Endodermal cell (in vitro differentiated cells): Measurements from ENCODE around the gene OR9Q1. TPM values are rescaled to one million over a fixed set of nuclear protein-coding genes. Genes with fewer than 3 reads are reported as not detected.

Source experiments
- DNase-seq: peaks from one replicate; pipeline ENCODE4 v3.0.0-alpha.2; 2017
- H3K27ac ChIP-seq: 2 replicates; pipeline ENCODE4 v1.5.1; 2013; ENCODE audit warnings: mild to moderate bottlenecking, low read depth, low read length, moderate library complexity
- H3K27me3 ChIP-seq: 2 replicates; pipeline ENCODE4 v1.6.1; 2013; ENCODE audit warnings: mild to moderate bottlenecking, low read length, moderate library complexity; ENCODE audit not compliant: insufficient read depth, control insufficient read depth, poor library complexity, severe bottlenecking
- H3K36me3 ChIP-seq: 2 replicates; pipeline ENCODE4 v1.7.0; 2013; ENCODE audit warnings: mild to moderate bottlenecking, low read length, moderate library complexity; ENCODE audit not compliant: control insufficient read depth, insufficient read depth
- H3K4me1 ChIP-seq: one replicate; pipeline ENCODE4 v1.7.0; 2013; ENCODE audit warnings: low read length; ENCODE audit not compliant: control insufficient read depth, insufficient read depth
- H3K4me3 ChIP-seq: 2 replicates; pipeline ENCODE4 v1.5.1; 2013; ENCODE audit warnings: mild to moderate bottlenecking, low read length, moderate library complexity
- H3K9ac ChIP-seq: 2 replicates; pipeline ENCODE4 v1.6.1; 2013; ENCODE audit warnings: mild to moderate bottlenecking, low read length, moderate library complexity; ENCODE audit not compliant: poor library complexity, severe bottlenecking; ENCODE audit errors: extremely low read depth
- H3K9me3 ChIP-seq: 2 replicates; pipeline ENCODE4 v1.6.1; 2013; ENCODE audit warnings: mild to moderate bottlenecking, low read length, moderate library complexity; ENCODE audit not compliant: control insufficient read depth
- H3K27ac Mint-ChIP-seq: 2 replicates; pipeline ENCODE4 v1.8.0; 2020; ENCODE audit warnings: mixed read lengths
- H3K27me3 Mint-ChIP-seq: 2 replicates; pipeline ENCODE4 v1.8.0; 2021; ENCODE audit warnings: mild to moderate bottlenecking, mixed read lengths; ENCODE audit not compliant: insufficient read depth
- H3K36me3 Mint-ChIP-seq: 2 replicates; pipeline ENCODE4 v1.8.0; 2020; ENCODE audit warnings: low read depth, mixed read lengths
- H3K4me1 Mint-ChIP-seq: 2 replicates; pipeline ENCODE4 v1.8.0; 2020; ENCODE audit warnings: mixed read lengths
- H3K4me3 Mint-ChIP-seq: 2 replicates; pipeline ENCODE4 v1.8.0; 2020; ENCODE audit warnings: mild to moderate bottlenecking, moderate library complexity, mixed read lengths
- H3K9me3 Mint-ChIP-seq: 2 replicates; pipeline ENCODE4 v1.8.0; 2020; ENCODE audit warnings: mild to moderate bottlenecking, mixed read lengths
- WGBS, 2 experiments: methylation state at CpG; one replicate each; pipeline versions ENCODE4 v1.1.5 to v1.1.7; 2013; ENCODE audit warnings: missing lambda C conversion rate in 2 of 2, mixed read lengths in 1 of 2; ENCODE audit not compliant: insufficient coverage in 1 of 2, insufficient read length in 1 of 2; 5-methylcytosine and 5-hydroxymethylcytosine counted together
- long read RNA-seq, 4 experiments: library from polyadenylated mRNA in 2 of 4; library from RNA in 1 of 4; library from capped mRNA in 1 of 4; stranded (forward) in 3 of 4; unstranded in 1 of 4; transcript quantifications; one replicate each; pipeline ENCODE4 v2.0.0, GENCODE V29; 2020 to 2021; ENCODE audit warnings: inconsistent platforms in 1 of 4
- polyA plus RNA-seq, 2 experiments: library from polyadenylated mRNA; stranded (reverse); fragments of 50-300 nt; gene quantifications; one replicate each; pipeline ENCODE4 v1.2.3, GENCODE V29; 2013
- total RNA-seq, 2 donors: library from RNA; stranded (reverse); fragmentation: NEBNext Ultra II Directional in 1 of 2; extraction: Animal tissue kit (Norgen Biotek cat#: 25700) in 1 of 2; gene quantifications; 2 replicates in 1 of 2; 3 replicates in 1 of 2; pipeline ENCODE4 v1.2.1, GENCODE V29; 2021
- TF ChIP-seq, protein P1 (sequence below): fragments of 200-600 bp; sonication (generic); conservative IDR thresholded peaks from 2 replicates; pipeline ENCODE4 v1.5.0; 2021; ENCODE audit warnings: antibody characterized with exemption, mild to moderate bottlenecking

OR9Q1 gene, protein sequence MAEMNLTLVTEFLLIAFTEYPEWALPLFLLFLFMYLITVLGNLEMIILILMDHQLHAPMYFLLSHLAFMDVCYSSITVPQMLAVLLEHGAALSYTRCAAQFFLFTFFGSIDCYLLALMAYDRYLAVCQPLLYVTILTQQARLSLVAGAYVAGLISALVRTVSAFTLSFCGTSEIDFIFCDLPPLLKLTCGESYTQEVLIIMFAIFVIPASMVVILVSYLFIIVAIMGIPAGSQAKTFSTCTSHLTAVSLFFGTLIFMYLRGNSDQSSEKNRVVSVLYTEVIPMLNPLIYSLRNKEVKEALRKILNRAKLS
- total RNA-seq, result not detected
- not detected for polyA plus RNA-seq (2013, experiment 1 of 2)
- not detected for polyA plus RNA-seq (2013, experiment 2 of 2)
- long read RNA-seq, experiment 1, result 0 reads
- long read RNA-seq, experiment 2, result 0 reads
- long read RNA-seq, experiment 3, result 0 reads
- long read RNA-seq, experiment 4, result 0 reads

DNA sequence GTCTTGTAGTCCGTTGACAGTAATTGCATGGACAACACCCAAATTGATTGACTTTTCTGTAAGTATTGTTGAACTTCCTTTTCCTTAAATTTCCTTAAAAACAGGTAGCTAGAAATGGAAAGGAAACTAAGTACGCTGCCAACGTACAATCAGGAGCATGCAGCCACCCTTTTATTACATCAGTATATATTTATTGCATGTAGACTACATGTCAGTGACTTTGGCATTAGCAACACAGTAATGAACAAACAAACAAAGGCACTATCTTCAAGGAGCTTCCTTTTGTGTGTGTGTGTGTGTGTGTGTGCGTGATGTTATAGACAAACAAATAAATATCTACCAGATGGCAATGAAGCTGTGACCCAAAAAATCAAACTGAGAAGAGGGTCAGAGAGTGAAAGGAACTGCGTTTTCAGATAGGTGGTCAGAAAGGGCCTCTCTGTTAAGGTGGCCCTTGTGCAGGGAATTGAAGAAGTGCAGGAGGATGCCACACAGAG lies at the start of gene OR9Q1:
Gene OR9Q1, plus strand, starts transcription at position 447 of the 497 bp plus-strand sequence. CDS start 155,564 bp downstream, outside the sequence.
- no peaks in the 10 kb centered on the region for H3K27me3 Mint-ChIP-seq
- Histone ChIP-seq H3K27me3 (no peaks in the 10 kb centered on the region), H3K9ac (no peak within 1 kb of the TSS), H3K9me3 (no peaks in the 10 kb centered on the region), H3K36me3 (no peaks in the 10 kb centered on the region), H3K4me3 (no peak within 1 kb of the TSS), H3K4me1 (no peaks in the 10 kb centered on the region), H3K27ac (no peak within 1 kb of the TSS)
- no peaks in the 10 kb centered on the region for H3K36me3 Mint-ChIP-seq
- TF ChIP-seq, protein P1, sequence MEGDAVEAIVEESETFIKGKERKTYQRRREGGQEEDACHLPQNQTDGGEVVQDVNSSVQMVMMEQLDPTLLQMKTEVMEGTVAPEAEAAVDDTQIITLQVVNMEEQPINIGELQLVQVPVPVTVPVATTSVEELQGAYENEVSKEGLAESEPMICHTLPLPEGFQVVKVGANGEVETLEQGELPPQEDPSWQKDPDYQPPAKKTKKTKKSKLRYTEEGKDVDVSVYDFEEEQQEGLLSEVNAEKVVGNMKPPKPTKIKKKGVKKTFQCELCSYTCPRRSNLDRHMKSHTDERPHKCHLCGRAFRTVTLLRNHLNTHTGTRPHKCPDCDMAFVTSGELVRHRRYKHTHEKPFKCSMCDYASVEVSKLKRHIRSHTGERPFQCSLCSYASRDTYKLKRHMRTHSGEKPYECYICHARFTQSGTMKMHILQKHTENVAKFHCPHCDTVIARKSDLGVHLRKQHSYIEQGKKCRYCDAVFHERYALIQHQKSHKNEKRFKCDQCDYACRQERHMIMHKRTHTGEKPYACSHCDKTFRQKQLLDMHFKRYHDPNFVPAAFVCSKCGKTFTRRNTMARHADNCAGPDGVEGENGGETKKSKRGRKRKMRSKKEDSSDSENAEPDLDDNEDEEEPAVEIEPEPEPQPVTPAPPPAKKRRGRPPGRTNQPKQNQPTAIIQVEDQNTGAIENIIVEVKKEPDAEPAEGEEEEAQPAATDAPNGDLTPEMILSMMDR, result no peak
- WGBS, 2 experiments, result 90 to 95% methylated on average over 2 to 3 of the region's 5 CpGs
- H3K4me3 Mint-ChIP-seq, result no peak within 1 kb of the TSS
- H3K9me3 Mint-ChIP-seq, result no peaks in the 10 kb centered on the region
- no peak within 1 kb of the TSS for H3K27ac Mint-ChIP-seq
- no peaks in the 10 kb centered on the region for H3K4me1 Mint-ChIP-seq
- no peak for DNase-seq

DNA sequence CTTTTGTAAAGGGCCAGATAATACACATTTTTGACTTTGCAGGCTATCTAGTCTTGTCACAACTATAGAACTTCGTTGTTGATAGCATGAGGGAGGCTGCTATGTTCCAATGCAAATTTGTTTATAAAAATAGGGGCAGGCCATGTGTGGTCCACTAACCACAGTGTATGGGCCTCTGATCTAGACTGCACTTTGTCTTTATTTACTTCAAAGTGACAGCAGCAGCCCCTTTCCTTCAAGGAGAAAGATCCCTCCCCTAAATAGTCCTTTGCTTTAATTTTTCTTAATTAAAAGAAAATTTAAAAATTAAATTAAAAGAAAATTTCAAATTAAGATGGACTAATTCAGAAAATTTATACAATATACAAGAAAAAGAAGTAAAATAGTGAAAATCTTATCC lies 49.5 kb upstream of the OR9Q1 start:
- H3K36me3 Mint-ChIP-seq, result no peaks in the 10 kb centered on the region
- no peaks in the 10 kb centered on the region for H3K36me3 ChIP-seq
- H3K27ac ChIP-seq, result no peak overlapping the region

DNA sequence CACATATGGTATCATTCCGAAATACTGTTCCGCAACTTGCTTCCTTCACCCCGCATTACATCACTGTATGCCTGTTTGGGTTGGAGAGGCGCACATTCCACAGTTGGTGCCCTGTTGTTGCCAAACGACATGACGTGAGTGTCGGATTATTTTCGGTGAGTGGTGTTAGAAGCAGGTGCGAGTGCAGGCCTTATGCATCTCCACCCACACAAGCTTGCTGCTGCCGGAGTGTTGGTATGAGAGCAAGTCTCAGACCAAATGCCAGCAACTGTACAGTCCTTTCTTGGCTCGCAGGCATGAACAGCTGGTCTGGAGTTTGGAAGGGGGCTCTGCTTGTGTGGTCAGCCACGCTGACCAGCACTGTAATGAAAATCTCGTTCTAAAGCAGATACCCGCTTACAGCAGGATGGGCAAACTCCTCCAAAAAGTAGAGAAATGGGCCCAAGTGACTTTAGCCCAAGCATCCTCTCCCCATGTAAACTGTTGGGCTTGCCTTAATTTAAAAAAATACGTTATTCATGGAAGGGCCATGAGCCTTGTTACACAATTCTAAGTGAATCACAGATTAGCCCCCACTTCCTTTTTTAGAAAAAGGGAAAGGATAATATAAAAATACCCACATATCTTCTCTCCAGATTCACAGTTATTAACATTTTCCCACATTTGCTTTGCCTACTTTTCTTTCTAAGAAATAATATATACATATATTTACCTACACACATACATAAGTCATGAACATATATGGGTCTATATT lies 48.7 kb upstream of the OR9Q1 start:
- Histone ChIP-seq H3K27ac (no peak overlapping the region), H3K27me3 (no peaks in the 10 kb centered on the region), H3K9ac (no peak overlapping the region), H3K36me3 (no peaks in the 10 kb centered on the region), H3K4me1 (peaks cover 14% of the 10 kb centered on the region), H3K9me3 (no peaks in the 10 kb centered on the region), H3K4me3 (no peak overlapping the region)
- WGBS, 2 experiments, result 94 to 97% methylated on average over 10 to 15 of the region's 15 CpGs
- Mint-ChIP-seq H3K4me1 (peaks cover 43% of the 10 kb centered on the region), H3K36me3 (no peaks in the 10 kb centered on the region), H3K4me3 (no peak overlapping the region), H3K9me3 (peaks cover 1% of the 10 kb centered on the region), H3K27ac (no peak overlapping the region), H3K27me3 (peaks cover 7% of the 10 kb centered on the region)
- no peak for DNase-seq
- TF ChIP-seq, protein P1, result no peak

More for the DNA sequence above, 49.5 kb upstream of the OR9Q1 start:
- peaks cover 39% of the 10 kb centered on the region for H3K4me1 Mint-ChIP-seq
- Histone ChIP-seq H3K4me1 (peaks cover 14% of the 10 kb centered on the region), H3K9ac (no peak overlapping the region), H3K4me3 (no peak overlapping the region), H3K9me3 (no peaks in the 10 kb centered on the region), H3K27me3 (no peaks in the 10 kb centered on the region)
- TF ChIP-seq, protein P1, result no peak
- no peak for DNase-seq
- peaks cover 9% of the 10 kb centered on the region for H3K27me3 Mint-ChIP-seq
- WGBS, 2 experiments, result 80 to 83% methylated on average over 1 of the region's 1 CpG
- H3K27ac Mint-ChIP-seq, result no peak overlapping the region
- H3K9me3 Mint-ChIP-seq, result peaks cover 1% of the 10 kb centered on the region
- H3K4me3 Mint-ChIP-seq, result no peak overlapping the region
